ENCODE data around the gene GAB3. TPM values are rescaled to one million over a fixed set of nuclear protein-coding genes. Genes with fewer than 3 reads are reported as not detected.

The GAB3 gene, protein sequence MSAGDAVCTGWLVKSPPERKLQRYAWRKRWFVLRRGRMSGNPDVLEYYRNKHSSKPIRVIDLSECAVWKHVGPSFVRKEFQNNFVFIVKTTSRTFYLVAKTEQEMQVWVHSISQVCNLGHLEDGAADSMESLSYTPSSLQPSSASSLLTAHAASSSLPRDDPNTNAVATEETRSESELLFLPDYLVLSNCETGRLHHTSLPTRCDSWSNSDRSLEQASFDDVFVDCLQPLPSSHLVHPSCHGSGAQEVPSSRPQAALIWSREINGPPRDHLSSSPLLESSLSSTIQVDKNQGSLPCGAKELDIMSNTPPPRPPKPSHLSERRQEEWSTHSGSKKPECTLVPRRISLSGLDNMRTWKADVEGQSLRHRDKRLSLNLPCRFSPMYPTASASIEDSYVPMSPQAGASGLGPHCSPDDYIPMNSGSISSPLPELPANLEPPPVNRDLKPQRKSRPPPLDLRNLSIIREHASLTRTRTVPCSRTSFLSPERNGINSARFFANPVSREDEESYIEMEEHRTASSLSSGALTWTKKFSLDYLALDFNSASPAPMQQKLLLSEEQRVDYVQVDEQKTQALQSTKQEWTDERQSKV
- total RNA-seq (2014; rRNA removed; shearing (Covaris generic)): 0.40 and 0.61 TPM in 2 replicates
- polyA plus RNA-seq (2015; cell fraction: cytosol; rRNA removed): 0.09 and 0.10 TPM in 2 replicates
- polyA plus RNA-seq (2015; cell fraction: nucleus; rRNA removed): 0.54 and 0.73 TPM in 2 replicates

DNA sequence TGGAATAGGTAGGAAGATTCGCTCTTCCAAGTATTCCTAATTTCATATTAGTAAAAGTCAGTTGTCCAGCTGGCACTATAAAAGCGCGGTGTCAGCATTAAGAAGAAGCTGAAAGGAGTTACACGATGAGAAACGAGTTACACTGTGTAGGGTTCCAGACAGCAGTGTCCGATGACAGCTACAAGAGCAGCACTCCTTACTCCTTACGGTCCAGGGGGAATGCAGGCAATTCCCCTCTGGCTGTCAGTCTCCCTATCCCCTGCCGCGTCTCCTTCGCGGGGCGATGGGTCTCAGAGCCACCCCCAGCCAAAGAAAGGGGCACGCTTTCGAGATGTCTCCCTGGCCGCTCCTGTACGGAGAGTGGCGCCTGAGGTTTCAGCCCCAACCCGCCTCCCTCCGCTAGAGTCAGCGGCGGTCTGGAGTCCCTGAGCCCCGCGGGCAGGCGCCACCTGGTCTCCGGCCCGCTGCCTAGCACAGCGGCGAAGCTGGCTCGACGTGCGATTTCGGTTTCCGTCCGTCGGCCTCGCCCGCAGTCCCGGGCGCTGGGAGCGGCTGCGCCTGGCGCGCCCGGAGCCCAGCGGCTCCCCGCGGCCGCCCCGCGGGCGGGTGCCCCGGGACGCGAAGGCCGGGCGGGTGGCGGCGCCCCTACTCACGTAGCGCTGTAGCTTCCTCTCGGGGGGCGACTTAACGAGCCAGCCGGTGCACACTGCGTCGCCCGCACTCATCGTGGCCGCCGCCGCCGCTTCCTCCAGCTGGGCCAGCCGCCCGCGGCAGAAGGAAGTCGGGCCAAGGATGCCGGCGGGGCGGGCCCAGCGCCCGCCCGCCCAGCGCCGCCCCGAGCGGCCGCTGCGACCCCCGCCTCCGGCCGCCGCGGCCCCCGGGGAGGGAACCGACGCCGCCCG lies at the start of gene GAB3:
Gene GAB3, minus strand, starts transcription at position 777 of the 902 bp plus-strand sequence. Its CDS starts 52 bp downstream, at position 725.
- DNase-seq (ENCODE audit: low read depth, low spot score): no peak

DNA sequence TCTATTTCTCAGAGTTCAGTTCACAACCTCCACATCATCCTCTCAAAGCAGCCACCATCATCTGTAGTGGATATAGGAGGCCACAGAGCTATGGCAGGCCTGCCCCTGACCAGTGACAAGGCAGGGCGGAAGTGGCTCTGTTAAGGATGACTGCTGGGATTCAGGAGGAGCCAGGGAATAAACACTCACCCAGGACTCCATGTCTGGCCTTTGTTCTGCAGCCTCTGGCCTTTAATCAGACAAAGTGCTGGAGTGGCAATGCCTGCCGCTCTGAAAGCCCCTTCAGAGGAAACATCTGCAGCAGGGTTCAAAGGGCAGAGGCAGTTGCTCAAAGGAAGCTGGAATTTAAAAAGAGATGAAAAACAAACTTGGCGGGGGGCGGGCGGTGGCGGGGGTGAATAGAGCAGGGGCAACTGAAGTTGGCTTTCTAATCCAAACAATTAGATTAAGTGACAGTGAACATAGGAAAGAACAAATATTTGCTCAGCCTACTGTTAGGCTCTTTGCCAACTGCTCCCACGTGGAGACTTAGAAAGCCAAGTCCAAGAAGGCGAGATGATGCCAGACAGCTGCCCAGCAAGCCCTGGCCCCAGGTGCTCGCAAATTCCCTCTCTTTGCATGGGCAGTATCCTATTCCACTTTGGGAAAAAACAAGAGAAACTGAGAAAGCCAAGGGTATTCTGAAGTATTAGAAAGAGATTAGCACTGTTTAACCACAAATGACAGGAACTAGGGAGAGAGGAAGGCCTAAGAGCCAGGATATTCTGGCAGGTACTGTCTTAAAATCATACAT lies 48.9 kb upstream of the GAB3 start:
- no peak for DNase-seq (ENCODE audit: low read depth, low spot score)
- in situ Hi-C loops (cut with HindIII; ENCODE audit: low pct_unique_long_range_greater_than_20kb, low sequenced_read_pairs): no loop called here

More for the DNA sequence above, at the start of gene GAB3:
- in situ Hi-C loops (cut with HindIII; ENCODE audit: low pct_unique_long_range_greater_than_20kb, low sequenced_read_pairs): no loop called here

DNA sequence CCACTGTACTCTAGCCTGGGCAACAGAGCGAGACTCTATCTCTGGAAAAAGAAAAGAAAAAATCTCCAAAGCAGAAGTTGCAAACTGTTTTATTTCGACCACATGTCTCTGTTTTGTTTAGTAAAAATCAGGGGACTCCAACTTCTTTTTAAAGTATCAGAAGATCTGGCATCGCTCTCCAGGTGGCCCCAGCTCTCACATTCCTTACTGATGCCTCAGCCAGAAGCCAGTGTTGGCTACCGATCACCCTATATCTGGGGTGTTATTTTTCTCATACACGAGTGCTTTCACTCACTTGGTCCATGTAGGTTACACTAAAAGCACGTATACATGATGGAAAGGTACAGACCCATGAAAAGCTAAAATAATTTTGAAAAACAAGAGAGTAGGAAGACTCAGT lies 46.1 kb upstream of the GAB3 start:
- in situ Hi-C loops (cut with HindIII; ENCODE audit: low pct_unique_long_range_greater_than_20kb, low sequenced_read_pairs): no loop called here
- DNase-seq (ENCODE audit: low read depth, low spot score): no peak

DNA sequence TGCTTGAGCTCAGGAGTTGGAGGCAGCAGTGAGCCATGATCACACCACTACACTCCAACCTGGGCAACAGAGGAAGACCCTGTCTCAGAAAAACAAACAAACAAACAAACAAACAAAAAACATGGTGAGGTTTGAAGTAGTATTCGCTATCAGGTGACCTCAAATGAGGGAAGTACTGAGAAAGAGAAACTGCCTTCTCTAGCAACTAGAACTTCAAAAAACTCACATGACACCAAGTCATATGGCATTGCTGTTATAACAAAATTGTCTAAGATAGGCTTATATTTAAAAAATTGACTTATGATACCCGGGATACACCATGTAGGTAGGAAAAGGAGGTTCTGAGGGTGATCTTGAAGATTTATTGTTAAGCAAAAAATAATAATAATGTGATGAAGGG lies 44.1 kb upstream of the GAB3 start:
- in situ Hi-C loops (cut with HindIII; ENCODE audit: low pct_unique_long_range_greater_than_20kb, low sequenced_read_pairs): no loop called here
- DNase-seq (ENCODE audit: low read depth, low spot score): no peak

DNA sequence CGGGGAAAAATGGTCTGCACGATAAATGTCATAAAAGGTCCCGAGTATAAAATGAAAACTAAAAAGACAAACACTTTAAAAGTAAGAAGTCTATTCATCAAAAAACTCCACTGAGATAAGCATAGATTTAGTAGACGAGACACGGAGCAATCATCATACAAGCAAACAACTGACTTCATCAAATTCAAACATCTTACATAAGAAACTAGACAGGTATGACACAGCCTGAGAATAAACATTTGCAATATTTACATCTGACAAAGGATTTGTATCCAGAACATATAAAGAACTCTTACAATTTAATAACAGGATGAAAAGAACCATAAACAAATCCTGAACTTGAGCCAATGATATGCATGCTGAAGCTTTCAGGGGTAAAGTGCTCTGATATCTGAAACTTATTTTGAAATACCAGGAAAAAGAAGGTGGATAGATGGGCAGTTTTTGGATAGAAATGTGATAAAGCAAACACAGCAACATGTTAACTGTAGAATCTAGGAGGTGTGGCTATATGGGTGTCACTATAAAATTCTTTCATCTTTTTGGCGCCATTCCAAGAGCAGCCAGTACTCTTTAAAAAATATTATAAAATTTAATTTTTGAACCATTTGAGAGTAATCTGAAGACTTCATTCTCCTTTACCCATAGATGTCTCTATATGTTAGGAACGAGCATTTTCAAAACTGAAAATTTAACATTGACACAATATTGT lies 42.4 kb upstream of the GAB3 start:
- in situ Hi-C loops (cut with HindIII; ENCODE audit: low pct_unique_long_range_greater_than_20kb, low sequenced_read_pairs): no loop called here
- no peak for DNase-seq (ENCODE audit: low read depth, low spot score)

DNA sequence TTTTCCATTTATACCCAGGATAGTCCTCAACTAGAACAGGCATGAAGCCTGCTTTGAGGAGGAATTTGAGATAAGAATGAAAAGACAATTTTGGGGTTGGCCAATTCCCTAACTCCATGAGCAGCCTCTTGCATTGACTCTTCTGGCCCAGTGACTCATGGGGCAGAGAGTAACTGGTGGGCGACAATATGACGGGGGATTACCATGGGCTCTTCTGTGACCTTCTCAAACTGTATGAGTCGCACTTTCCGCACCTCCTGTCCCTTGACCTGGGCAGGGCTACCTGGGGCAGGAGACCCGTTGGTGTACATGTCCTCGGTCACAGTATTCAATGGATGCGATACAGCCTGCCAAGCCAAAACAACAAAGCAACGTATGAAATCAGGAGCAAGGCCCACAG lies 41.1 kb upstream of the GAB3 start:
- in situ Hi-C loops (cut with HindIII; ENCODE audit: low pct_unique_long_range_greater_than_20kb, low sequenced_read_pairs): no loop called here
- no peak for DNase-seq (ENCODE audit: low read depth, low spot score)

DNA sequence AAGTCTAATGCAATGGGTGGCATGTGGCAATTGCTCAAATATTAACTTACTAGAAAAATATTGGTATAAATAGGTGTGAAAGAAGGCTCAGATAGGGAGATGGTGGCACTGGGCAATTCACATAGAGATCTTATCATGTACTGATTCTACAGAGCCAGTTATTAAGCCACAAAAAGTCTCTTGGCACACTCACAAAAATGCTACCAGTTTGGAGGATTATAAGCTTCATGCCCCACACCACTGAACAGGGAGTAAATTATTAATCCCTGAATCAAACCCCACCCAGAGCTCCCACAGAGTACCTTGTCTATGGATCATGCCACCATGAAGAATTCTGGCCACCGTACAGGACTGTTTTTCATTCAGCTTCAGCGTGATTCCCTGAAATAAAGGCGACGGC lies 40.6 kb upstream of the GAB3 start:
- in situ Hi-C loops (cut with HindIII; ENCODE audit: low pct_unique_long_range_greater_than_20kb, low sequenced_read_pairs): no loop called here
- no peak for DNase-seq (ENCODE audit: low read depth, low spot score)

DNA sequence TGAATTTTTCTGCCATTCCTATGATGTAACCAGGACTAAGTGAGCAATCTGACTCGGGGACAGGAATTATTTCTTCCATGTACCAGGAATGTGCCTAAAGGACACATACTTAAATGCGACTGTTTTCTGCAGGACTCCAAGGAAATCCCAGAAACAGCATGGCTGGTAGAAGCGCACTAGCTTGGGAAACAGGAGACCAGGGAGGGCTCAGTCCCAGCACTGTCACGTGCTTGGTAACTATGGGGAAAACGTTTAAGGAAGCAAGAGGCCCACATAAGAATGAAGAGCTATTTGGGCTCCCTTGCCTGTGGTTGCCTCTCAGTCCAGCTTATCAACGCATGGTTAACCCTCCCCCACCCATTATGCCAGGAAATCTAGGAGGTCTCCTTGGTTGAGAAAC lies 34.8 kb upstream of the GAB3 start:
- in situ Hi-C loops (cut with HindIII; ENCODE audit: low pct_unique_long_range_greater_than_20kb, low sequenced_read_pairs): no loop called here
- DNase-seq (ENCODE audit: low read depth, low spot score): no peak

DNA sequence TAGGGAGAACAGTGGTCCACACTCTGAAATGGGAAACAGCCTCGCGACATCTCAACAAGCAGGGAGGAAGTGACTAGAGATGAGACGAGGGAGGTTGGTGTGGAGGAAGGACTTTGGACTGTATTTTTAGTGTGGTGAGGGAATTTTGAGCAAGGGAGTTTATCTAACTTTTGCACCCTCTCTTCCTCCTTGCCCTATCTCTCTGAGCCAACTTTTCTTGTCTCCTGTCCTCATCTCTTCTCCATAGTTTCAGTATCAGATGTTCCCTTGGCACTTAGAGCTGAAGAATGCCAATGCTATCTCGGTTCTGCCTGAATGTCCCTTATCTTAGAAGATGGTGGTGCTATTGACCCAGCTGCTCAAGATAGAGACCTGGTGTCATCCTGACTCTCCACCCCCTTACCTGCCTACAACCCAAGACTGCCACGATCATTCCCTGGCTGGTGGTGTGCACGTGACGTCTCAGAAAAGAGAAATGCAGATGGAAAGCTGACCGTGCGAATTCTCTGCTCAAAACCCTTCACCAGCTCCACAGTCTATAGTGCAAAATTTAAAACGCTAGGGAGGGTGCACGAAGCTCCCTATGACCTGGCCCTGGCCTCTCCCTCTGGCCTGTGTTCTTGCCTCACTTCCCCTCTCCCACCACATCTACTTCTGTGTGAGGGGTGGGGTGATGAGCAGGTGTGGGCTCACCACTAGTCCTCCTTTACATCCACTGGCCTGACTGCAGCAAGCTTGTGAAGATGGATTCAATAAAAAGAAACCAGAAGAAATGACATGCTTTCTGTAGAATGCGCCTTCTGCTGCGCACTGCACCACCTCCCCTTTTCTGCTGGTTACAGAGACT lies 33.5 kb upstream of the GAB3 start:
- DNase-seq (ENCODE audit: low read depth, low spot score): no peak
- in situ Hi-C loops (cut with HindIII; ENCODE audit: low pct_unique_long_range_greater_than_20kb, low sequenced_read_pairs): no loop called here

DNA sequence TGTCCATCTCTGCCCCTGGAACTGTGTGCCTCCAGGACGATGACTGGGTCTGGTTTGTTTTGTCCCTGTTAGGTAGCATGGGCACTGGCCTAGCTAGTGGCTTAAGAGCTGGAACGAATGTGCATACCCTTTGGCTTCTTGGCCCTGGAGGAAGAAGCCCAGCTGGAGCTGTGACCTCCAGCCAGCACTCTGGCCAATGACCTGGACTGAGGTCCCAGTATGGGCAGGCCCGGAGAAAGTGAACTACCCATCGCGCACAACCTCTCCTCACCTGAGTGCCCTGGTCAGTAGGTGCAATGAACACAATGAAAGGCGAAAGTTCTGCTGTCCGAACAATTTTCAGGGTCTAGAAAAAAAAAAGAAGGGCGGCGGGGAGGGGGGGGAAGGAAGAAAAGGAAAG lies 30.1 kb upstream of the GAB3 start:
- in situ Hi-C loops (cut with HindIII; ENCODE audit: low pct_unique_long_range_greater_than_20kb, low sequenced_read_pairs): no loop called here

DNA sequence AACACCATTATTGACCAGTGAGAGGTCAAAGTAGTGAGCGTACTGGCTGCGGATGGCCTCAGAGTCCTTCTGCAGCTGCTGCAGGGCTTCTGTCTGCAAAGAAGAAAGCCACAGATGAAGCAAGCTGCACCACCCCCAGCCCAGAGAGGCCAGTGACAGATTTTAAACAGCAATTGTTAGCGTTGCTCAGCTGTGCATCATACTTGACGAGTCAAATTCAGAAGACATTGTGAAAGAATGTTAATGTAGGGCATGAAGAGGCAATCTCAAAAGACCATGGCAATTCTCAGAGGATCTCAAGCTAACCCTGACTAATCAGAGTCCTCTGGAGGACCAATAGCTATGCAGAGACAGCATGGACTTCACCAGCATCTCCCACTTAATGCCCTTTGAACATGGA lies 28.4 kb upstream of the GAB3 start:
- in situ Hi-C loops (cut with HindIII; ENCODE audit: low pct_unique_long_range_greater_than_20kb, low sequenced_read_pairs): no loop called here
- no peak for DNase-seq (ENCODE audit: low read depth, low spot score)

More for the DNA sequence above, 30.1 kb upstream of the GAB3 start:
- no peak for DNase-seq (ENCODE audit: low read depth, low spot score)

DNA sequence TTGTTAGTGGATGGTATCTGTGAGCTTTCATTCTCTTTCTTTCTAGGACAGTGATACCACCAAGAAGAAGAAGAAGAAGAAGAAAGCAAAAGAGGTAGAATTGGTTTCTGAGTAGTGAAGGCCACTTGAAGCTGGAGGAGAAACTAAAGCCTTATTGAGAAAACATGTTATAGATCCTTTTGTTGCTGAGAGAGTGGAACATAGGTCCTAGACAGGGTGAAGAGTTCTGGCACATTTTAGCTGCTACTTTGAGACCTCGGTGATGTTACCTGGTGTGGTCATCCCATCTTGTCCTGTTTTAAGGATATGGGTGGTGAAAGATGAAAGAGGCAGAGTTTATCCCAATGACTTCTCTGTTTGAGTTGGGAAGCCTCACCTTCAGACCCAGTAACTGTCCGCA lies 25.9 kb upstream of the GAB3 start:
- in situ Hi-C loops (cut with HindIII; ENCODE audit: low pct_unique_long_range_greater_than_20kb, low sequenced_read_pairs): no loop called here
- no peak for DNase-seq (ENCODE audit: low read depth, low spot score)

DNA sequence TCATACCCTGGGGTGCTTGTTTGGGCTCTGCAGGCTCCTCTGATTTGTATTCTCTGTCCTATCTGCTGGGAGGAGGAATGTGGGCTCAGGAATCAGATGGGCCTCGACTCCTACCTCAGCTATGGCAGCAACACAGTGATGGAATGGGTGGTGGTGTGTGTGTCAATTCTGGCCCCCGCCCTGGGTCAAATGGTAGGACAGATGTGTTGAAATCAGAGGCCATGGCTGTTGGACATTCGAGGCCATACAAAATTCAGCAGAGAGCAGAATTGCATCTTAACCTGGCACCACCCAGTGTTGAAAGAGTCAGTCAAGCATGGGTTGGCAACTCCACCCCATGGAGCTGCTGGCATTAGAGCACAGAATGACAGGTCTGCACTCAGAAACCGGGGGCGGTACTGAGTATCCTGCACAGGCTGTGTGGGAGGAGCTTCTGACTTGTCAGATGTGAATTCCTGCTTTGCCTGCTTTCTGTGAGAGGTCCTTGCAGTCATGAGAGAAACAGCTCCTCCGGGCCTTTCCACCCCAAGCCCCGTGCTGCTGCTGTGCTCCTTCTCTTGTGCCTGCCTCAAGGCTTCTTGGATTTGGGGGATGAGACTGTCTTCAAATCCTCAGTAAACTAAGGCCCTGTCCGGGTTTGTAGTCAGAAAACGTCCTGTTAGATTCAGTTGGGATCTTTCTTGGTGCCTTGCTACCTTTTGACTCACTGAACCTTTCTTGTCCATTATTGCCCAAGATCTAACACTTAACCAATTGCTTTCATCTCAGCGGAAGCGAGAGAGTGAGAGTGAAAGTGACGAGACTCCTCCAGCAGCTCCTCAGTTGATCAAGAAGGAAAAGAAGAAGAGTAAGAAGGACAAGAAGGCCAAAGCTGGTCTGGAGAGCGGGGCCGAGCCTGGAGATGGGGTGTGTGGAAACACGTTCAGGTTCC lies 24.8 kb upstream of the GAB3 start:
- DNase-seq (ENCODE audit: low read depth, low spot score): peak; percentile 17
- in situ Hi-C loops (cut with HindIII; ENCODE audit: low pct_unique_long_range_greater_than_20kb, low sequenced_read_pairs): no loop called here

DNA sequence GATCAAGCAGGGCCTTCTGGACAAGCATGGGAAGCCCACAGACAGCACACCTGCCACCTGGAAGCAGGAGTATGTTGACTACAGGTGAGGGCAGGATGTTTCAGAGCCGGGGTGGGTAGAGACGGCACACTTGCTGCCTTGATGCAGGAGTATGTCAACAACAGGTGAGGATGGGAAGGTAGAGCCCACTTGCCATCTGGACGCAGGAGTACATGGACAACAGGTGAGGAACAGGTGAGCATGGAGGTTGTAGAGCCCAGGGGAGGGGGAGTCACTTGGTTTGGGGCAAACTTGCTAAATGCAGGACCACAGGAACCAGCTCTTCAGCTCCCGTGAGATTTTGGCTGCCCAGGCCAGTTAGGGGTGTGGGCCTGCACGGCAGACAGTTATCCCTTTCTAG lies 23.7 kb upstream of the GAB3 start:
- in situ Hi-C loops (cut with HindIII; ENCODE audit: low pct_unique_long_range_greater_than_20kb, low sequenced_read_pairs): no loop called here
- no peak for DNase-seq (ENCODE audit: low read depth, low spot score)
